ENCODE results near the gene USP6.
"Not testable (repeated sequence)": the region's sequence is repeated elsewhere in the genome, so short reads cannot be mapped to it uniquely, and the experiment has no call there.

The USP6 gene

DNA sequence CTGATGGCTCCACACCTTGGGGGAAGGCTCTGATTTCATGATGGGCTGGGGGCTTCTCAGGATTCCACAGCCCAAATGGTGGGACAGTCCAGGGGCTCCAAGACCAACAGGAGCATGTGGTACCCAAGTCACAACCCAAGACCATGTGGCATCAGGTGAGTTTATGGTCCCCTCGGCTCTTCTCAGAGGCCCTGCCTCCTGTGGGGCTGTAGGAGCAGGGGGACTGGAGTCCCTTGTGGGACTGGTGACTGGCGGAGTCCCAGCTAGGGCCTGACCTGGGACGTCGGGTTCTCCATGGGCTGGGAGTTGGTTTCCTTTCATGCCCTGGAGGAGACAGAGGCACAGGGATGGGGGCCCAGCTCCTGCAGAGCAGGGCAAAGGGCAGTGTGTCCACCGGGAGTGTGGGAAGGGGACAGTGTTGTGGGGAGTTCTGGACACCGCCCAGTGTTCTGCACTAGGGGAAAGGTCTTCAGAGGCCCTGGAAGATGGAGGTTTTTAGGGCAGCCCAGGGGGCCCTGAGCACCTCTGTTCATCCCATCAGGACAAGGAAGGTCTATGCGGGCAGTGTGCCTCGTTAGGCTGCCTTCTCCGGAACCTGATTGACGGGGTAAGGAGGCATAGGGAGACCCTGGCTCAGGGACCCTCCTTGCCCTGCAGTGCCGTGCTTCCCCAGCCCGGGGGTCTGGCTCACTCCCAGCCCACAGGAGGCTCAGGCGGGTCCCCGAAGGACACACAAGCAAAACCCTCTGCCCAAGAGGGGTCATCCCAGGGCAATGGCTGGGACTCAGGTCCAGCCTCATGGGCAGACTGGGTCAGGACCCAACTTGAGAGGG, 21.0 kb downstream of the USP6 start:
- DNase-seq, result not testable (repeated sequence)

DNA sequence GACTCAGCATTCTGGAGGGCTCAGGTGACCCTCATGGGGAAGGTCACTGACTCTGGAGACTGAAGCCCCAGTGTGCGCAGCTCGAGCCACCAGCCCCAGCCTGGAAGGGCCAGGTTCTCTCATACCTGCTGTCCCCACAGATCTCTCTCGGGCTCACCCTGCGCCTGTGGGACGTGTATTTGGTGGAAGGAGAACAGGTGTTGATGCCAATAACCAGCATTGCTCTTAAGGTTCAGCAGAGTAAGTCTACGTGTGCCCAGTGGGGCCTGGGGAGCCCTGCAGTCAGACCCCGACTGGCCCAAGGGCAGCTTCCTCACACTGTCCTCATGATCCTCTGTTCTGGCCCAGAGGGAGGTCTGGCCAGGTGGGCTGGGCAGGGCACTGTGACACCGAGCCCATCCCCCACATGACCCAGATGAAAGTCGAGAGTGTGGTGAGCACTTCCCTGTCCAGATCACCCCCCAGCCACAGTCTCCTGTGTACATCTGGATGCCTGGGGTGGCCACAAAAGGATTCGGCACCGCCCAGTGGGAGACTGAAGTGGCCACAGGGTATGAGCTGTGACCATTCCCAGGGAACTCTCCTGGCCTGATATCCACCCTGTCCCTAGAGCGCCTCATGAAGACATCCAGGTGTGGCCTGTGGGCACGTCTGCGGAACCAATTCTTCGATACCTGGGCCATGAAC, 21.8 kb downstream of the USP6 start:
- not testable (repeated sequence) for DNase-seq

DNA sequence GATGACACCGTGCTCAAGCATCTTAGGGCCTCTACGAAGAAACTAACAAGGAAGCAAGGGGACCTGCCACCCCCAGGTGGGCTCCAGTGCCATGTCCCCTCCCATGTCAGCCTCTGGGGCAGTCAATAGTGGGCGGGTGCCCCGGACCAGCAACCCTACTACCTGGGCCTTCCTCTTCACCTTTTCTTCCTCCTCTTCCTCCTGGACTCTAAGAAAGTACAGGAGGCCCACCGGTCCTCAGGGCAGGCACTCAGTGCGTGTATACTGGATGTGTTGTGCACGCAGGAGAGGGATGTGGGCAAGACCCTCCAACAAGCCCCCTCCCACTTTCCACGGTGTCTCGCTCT, 22.3 kb downstream of the USP6 start:
- DNase-seq, result not testable (repeated sequence)

DNA sequence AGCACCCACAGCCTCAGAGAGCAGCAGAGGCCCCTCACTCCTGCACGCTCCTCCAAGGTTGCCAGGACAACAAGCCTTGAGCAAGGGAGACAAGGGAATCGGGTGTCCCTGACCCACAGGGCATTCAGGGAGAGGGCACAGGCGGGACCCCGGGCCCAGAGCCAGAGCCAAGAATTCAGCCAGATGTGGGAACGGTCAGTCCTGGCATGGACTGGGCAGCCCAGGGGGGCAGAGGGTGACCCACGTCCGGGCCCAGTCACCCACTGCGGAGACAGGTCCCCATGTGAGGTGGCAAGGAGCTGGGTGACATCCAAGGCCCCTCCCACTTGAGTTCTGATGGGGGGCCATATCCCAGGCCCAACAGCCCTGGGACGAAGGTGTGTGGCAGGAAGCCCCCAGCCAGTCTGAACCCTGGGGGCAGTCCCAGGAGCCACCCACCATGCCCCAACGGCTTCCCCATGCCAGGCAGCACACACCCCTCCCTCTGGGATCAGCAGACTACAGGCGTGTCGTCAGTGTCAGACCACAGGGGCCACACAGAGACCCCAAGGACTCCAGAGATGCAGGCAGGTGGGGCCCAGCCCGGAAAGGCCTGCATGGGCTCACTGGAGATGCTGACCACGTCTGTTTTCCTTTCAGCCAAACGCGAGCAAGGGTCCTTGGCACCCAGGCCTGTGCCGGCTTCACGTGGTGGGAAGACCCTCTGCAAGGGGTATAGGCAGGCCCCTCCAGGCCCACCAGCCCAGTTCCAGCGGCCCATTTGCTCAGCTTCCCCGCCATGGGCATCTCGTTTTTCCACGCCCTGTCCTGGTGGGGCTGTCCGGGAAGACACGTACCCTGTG, 23.0 kb downstream of the USP6 start:
- no peak for DNase-seq

DNA sequence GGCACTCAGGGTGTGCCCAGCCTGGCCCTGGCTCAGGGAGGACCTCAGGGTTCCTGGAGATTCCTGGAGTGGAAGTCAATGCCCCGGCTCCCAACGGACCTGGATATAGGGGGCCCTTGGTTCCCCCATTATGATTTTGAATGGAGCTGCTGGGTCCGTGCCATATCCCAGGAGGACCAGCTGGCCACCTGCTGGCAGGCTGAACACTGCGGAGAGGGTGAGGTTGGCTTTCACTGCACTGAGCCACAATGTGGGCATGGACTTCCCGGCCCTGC, 23.6 kb downstream of the USP6 start:
- DNase-seq, result no peak

DNA sequence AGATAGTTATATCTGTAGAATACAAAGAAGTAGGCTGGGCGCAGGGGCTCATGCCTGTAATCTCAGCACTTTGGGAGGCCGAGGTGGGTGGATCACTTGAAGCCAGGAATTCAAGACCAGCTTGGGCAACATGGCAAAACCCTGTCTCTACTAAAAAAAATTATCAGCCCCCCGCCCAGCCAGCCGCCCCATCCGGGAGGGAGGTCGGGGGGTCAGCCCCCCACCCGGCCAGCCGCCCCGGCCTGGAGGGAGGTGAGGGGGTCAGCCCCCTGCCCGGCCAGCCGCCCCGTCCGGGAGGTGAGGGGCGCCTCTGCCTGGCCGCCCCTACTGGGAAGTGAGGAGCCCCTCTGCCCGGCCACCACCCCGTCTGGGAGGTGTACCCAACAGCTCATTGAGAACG, 27.0 kb downstream of the USP6 start:
- not testable (repeated sequence) for DNase-seq

DNA sequence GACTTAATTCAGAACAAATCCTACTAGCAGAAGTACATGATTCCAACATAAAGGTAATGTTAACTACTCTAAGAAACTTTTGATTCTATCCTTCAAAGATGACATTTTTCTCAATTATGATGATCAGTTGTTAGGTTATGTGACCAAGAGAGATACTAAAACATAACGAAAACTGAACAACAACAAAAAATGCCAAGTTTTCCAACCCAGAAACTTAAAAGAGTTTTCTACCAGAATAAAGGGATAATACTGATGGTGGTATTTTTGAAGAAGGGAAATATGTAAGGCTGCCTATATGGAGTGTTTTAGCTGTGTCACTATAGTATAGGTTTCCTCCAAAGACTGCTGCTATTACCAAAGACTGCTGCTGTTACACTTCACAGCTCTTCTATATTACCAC, 30.3 kb downstream of the USP6 start:
- DNase-seq, result not testable (repeated sequence)

DNA sequence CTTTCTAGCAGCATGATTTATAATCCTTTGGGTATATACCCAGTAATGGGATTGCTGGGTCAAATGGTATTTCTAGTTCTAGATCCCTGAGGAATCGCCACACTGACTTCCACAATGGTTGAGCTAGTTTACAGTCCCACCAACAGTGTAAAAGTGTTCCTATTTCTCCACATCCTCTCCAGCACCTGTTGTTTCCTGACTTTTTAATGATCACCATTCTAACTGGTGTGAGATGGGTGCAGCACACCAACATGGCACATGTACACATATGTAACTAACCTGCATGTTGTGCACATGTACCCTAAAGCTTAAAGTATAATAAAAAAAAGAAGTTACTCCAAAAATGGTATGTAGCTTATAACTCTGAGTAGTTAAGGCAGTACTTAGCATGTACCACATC, 44.9 kb downstream of the USP6 start:
- not testable (repeated sequence) for DNase-seq

DNA sequence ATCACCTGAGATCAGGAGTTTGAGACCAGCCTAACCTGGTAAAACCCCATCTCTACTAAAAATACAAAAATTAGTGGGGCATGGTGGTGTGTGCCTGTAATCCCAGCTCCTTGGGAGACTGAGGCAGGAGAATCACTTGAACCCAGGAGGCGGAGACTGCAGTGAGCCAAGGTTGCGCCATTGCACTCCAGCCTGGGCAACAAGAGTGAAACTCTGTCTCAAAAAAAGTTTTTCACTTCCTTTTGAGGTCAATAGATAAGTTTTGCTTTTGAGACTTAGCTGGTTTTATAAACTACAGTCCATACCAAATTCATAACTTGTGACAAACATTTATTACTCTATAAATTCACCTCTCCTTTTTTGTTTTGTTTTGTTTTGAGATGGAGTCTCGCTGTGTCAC, 46.0 kb downstream of the USP6 start:
- DNase-seq, result not testable (repeated sequence)

DNA sequence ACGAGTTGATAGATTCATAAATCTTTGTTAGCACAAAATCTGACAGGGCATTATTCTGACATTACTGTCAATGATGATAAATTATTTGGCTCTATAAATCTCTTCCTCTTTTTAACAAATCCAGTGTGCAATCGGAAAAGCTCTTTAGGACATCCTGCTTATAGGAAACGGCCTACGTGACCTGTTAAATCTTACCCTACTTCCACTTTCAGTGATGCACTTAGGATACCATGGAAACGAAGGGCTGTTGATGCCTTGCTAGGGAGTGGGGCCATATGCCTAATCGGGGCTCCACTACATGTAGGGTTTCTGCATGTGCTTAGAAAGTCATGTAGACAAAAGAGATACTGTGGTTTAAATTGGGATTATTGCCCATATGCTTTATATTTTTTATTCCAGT, 48.6 kb downstream of the USP6 start:
- DNase-seq, result no peak

DNA sequence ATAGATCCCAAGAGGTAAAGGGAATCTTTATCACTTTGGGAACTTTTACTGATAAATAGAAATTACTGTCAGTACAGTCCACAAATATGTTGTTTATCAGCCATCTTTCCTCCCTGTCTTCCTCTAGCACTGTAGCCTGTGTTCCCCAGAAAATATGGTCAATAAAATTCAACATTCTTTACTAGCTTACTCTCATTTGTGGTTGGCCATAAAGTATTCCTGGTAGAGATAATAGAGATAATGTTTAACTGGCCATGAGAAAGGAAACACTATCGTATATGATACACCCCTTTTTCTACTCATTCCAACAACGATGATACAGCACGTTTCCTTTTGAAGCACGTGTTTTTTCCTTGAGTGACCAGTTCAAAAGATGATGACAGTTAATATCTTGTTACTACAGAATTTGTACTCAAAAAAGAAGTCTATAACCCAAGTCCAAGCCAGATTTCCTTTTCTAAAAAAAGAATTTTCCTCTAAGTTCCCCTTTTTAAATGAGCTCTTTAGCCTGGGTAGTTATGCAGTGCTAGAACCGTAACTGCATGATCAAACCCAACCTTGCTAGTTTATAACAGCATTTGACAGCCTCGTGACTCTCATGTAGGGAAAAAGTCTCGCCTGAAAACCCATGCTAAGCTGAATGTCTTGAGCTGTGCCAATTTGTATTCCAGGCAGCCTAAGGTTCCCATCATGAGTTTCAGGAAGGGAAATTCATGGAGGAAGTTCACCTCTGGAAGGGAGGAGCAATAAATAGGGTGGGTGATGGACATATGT, 50.1 kb downstream of the USP6 start:
- DNase-seq, result peak; percentile 42

DNA sequence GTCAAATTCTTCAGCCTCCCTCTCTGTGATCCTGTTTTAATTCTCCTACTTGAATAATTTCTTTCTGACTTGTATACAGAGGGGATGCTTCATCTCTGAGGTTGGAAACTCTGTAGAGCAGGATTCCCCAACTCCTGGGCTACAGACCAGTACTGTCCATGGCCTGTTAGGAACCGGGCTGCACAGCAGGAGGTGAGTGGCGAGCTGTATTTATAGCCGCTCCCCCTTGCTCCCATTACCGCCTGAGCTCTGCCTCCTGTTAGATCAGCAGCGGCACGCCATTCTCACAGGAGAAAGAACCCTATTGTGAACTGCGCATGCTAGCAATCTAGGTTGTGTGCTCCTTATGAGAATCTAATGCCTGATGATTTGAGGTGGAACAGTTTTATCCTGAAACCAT, 59.2 kb downstream of the USP6 start:
- not testable (repeated sequence) for DNase-seq

DNA sequence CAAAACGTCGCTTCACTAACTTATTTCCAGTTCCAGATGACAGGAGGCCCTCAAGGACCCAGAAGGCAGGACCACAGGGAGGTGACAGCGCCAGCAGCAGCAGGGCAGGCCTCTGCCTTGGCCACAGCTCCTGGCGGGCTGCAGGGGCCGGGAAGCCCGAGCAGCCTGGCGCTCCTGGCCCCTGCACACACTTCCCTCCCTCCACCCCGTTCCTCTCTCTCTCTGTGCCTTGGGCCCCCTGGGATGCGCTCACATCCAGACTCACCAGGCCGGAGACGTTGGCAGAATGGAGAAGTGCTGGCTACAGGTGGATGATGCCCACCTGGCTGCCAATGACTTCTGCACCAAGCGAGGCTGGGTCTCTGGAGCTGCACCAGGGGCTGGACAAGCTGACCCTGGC, 63.2 kb downstream of the USP6 start:
- no peak for DNase-seq

DNA sequence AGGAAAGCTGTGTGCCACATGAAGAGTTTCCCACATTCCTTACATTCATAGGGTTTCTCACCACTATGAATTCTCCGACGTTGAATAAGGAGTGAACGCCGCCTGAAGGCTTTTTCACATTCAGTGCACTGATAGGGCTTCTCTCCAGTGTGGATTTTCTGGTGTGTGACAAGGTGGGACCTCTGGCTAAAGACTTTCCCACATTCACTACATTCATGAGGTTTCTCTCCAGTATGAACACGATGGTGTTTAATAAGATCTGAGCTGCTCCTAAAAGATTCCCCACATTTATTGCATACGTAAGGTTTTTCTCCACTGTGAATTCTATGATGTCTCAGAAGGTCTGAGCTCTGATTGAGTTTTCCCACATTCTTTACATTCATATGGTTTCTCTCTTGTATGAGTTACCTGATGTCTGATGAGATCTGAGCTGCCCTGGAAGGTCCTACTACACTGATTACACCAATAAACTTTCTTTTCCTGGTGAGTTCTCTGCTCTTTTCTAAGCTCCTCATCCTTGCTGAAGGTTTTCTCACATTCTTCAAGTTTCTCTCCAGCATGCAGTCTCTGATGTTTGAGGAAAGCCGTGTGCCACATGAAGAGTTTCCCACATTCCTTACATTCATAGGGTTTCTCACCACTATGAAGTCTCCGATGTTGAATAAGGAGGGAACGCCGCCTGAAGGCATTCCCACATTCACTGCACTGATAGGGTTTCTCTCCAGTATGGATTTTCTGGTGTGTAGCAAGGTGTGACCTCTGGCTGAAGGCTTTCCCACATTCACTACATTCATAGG, 65.9 kb downstream of the USP6 start:
- no peak for DNase-seq

DNA sequence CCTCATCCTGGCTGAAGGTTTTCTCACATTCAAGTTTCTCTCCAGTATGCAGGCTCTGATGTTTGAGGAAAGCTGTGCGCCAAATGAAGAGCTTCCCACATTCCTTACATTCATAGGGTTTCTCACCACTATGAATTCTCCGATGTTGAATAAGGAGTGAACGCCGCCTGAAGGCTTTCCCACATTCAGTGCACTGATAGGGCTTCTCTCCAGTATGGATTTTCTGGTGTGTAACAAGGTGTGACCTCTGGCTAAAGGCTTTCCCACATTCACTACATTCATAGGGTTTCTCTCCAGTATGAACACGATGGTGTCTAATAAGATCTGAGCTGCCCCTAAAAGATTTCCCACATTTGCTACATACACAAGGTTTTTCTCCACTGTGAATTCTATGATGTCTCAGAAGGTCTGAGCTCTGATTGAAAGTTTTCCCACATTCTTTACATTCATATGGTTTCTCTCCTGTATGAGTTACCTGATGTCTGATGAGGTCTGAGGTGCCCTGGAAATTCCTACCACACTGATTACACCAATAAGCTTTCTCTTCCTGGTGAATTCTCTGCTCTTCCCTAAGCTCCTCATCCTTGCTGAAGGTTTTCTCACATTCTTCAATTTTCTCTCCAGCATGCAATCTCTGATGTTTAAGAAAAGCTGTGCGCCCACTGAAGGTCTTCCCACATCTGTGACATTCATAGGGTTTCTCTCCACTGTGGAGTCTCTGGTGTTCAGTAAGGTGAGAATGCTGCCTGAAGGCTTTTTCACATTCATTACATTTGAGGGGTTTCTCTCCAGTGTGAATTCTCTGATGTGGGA, 67.0 kb downstream of the USP6 start:
- no peak for DNase-seq

DNA sequence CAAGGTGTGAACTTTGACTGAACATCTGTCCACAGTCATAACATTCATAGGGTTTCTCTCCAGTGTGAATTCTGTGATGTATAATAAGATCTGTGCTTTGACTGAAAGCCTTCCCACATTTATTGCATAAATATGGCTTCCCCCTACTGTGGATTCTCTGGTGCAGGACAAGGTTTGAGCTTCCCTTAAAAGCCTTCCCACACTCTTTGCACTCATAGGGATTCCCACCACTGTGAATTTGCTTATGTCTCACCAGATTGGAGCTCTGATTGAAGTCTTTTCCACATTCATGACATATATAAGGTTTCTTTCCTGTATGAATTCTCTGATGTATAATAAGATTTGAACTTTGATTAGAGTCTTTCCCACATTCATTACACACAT, 67.6 kb downstream of the USP6 start:
- no peak for DNase-seq

DNA sequence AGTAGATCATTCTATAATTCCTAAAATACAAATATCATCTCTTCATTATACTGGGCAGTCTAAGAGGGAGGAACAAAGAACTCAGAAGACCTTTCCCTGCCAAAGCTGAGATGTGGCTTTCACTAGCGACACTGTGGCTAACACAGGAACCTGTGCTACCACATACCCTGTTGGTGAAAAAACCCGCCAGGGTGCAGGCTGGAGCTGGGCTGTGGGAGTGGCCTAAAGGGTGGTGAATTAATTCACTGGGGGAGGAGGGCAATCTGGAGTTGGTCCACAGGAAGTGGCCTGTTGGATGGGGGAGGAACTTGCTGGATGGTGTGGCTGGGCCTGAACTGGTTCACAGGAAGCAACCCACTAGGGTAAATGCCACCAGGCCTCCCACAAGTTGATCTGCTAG, 68.5 kb downstream of the USP6 start:
- DNase-seq, result no peak

DNA sequence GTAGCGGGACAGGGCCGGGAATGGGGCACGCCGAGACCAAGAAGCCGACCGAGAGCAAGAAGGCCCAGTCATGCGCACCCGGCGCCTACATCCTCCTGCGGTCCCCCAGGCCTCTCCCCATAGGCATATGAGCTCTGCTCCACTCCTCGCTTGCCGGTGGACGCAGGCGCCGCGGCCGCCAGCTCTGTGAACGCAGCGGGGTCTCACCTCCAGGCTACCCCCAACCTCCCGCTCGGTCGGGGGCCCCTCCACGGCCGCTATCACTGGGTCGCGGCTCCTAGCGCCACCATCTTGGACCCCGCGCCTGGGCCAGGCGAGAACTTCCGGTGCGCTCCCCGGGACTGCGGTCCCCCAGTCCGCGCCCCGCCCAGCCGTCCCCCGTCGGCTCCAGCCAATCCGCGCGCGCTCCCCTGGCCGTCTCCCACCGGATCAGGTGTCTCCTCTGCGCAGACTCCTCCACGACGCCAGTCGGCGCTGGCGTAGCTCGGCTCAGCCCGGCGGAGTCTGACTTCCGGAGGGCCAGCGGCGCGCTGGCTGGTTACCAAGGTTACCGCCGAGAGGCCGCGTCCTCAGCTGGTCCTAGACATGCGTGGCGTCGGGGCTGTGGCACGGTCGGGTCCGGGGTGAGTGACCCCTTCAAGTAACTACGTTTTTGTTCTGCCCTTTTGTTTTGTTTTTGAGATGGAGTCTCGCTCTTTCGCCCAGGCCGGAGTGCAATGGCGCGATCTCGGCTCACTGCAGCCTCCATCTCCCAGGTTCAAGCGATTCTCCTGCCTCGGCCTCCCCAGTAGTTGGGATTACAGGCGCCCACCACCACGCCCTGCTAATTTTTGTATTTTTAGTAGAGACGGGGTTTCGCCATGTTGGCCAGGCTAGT, 75.9 kb downstream of the USP6 start, which contains the start of gene ZNF594:
Gene ZNF594, minus strand, starts transcription at position 328 of the 877 bp plus-strand sequence. CDS start 7,612 bp downstream, outside the sequence.
- DNase-seq, result peak; percentile 96

DNA sequence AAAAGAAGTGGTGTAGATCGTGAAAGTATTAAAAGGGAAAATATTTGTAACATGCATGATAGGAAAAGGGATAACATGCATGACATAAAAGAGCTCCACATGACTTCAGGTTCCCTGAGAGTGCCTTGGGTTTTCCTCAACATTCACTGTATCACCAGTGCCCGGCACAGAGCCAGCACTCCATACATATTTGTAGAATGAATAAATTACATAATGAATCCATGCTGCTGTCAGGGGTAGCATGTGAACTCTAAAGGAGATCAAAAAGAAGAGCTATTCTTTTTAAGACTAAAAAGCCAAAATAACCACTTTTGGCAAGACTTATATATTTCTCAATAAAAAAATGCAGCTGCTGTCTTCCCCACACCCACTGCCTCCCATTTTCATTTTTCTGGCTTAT, 78.5 kb downstream of the USP6 start:
- peak; percentile 74 for DNase-seq

DNA sequence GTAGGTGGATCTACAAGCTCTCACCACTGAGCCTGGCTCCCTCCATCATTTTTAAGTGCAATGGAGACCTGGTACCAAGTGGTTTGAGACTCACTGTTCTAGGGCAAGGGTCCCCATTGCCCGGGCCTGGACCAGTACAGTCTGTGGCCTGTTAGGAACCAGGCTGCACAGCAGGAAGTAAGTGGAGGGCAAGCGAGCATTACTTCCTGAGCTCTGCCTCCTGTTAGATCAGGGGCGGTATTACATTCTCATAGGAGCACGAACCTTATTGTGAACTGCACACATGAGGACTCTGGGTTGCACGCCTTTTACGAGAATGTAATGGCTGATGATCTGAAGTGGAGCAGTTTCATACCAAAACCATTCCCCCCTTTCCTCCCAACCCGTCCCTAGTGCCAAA, 82.6 kb downstream of the USP6 start:
- no peak for DNase-seq
